CD4-positive, alpha-beta T cell (primary cell): Measurements from ENCODE around the gene HCST. TPM values are rescaled to one million over a fixed set of nuclear protein-coding genes. Genes with fewer than 3 reads are reported as not detected.

Experiments used
- ATAC-seq: fragments of 200-7000 bp; cut with Tn5 transposase; one replicate; pipeline ENCODE4 v1.10.0; 2022; ENCODE audit warnings: mild to moderate bottlenecking; ENCODE audit not compliant: poor library complexity
- CTCF ChIA-PET: fragments of 350-600 bp; sonication (Branson Sonifier 250); formaldehyde crosslinking; loops from one replicate; lab custom pipeline; 2021; ENCODE audit warnings: antibody characterized with exemption, inconsistent platforms; lab: Charles Lee
- POLR2A ChIA-PET: fragments of 350-600 bp; sonication (Branson Sonifier 250); formaldehyde crosslinking; loops from one replicate; lab custom pipeline; 2021; ENCODE audit warnings: antibody characterized with exemption, inconsistent platforms; lab: Charles Lee
- DNase-seq, 14 experiments: peaks; one replicate each; pipeline ENCODE4 v3.0.0-alpha.2; 2013 to 2020; ENCODE audit warnings: mixed read lengths in 2 of 14
- H3K27ac ChIP-seq, 2 donors: one replicate each; pipeline versions ENCODE4 v1.5.1 to v1.7.0; 2013; ENCODE audit warnings: low read length in 2 of 2, low read depth in 1 of 2, mild to moderate bottlenecking in 1 of 2
- H3K27me3 ChIP-seq, 2 experiments: 1 replicate in 1 of 2; 2 replicates in 1 of 2; pipeline versions ENCODE4 v1.6.1 to v1.7.0; 2013; ENCODE audit warnings: low read length in 2 of 2, control low read depth in 1 of 2, mild to moderate bottlenecking in 1 of 2, moderate library complexity in 1 of 2; ENCODE audit not compliant: insufficient read depth in 2 of 2, control insufficient read depth in 1 of 2
- H3K36me3 ChIP-seq: one replicate; pipeline ENCODE4 v1.6.1; 2013; ENCODE audit warnings: low read length, control low read depth; ENCODE audit not compliant: insufficient read depth
- H3K4me1 ChIP-seq: one replicate; pipeline ENCODE4 v1.6.1; 2013; ENCODE audit warnings: low read length, control low read depth; ENCODE audit not compliant: insufficient read depth
- H3K4me3 ChIP-seq: one replicate; pipeline ENCODE4 v1.5.1; 2013; ENCODE audit warnings: mild to moderate bottlenecking, low read length, moderate library complexity
- H3K9me3 ChIP-seq, 2 experiments: 1 replicate in 1 of 2; 2 replicates in 1 of 2; pipeline versions ENCODE4 v1.6.1 to v1.7.0; 2013; ENCODE audit warnings: low read length in 2 of 2, mild to moderate bottlenecking in 2 of 2, control low read depth in 1 of 2, moderate library complexity in 1 of 2; ENCODE audit not compliant: control insufficient read depth in 1 of 2, insufficient read depth in 1 of 2
- H3K27ac Mint-ChIP-seq: one replicate; pipeline ENCODE4 v1.8.0; 2020; ENCODE audit warnings: mixed read lengths
- H3K27me3 Mint-ChIP-seq: one replicate; pipeline ENCODE4 v1.8.0; 2021; ENCODE audit warnings: mixed read lengths
- H3K36me3 Mint-ChIP-seq: one replicate; pipeline ENCODE4 v1.8.0; 2021; ENCODE audit warnings: low read depth, mixed read lengths
- H3K4me1 Mint-ChIP-seq: one replicate; pipeline ENCODE4 v1.8.0; 2021; ENCODE audit warnings: low read depth, mixed read lengths
- H3K4me3 Mint-ChIP-seq: one replicate; pipeline ENCODE4 v1.8.0; 2020; ENCODE audit warnings: mild to moderate bottlenecking, mixed read lengths
- H3K9me3 Mint-ChIP-seq: one replicate; pipeline ENCODE4 v1.8.0; 2020; ENCODE audit warnings: mixed read lengths
- CTCF ChIP-seq: fragments of 200-600 bp; IDR thresholded peaks from one replicate; pipeline ENCODE4 v1.8.0; 2022; ENCODE audit warnings: antibody characterized with exemption, mild to moderate bottlenecking
- intact Hi-C, 2 experiments: fragments of 100-400 bp; cut with DNase I in 1 of 2; cut with micrococcal nuclease in 1 of 2; formaldehyde crosslinking; loops; one replicate each; pipeline versions ENCODE4 v1.15.1 to v1.9.0; 2023 to 2025; cut with DNase I, micrococcal nuclease
- total RNA-seq, 174 experiments: library from RNA in 2 of 174; stranded (reverse) in 2 of 174; gene quantifications; one replicate each; pipeline ENCODE4 v1.2.3 and lab custom pipeline; 2021 to 2026

The HCST gene
- total RNA-seq, 2 experiments from 2014 or later, result 72.4 to 78.6 TPM

- no peaks in the 10 kb centered on the region for H3K27me3 ChIP-seq
- Mint-ChIP-seq H3K27me3 (no peaks in the 10 kb centered on the region), H3K27ac (no peak overlapping the region), H3K4me3 (no peak overlapping the region), H3K9me3 (no peaks in the 10 kb centered on the region), H3K36me3 (no peaks in the 10 kb centered on the region), H3K4me1 (peaks cover 7% of the 10 kb centered on the region)
- intact Hi-C loops, result no loop called here
- no peaks in the 10 kb centered on the region for H3K36me3 ChIP-seq
- ATAC-seq (no peak), DNase-seq (peak in 1 of 14 experiments; percentile 43)
- no peaks in the 10 kb centered on the region for H3K9me3 ChIP-seq
- H3K27ac ChIP-seq, result no peak overlapping the region
- TF ChIP-seq CTCF, result no peak
- H3K4me1 ChIP-seq, result peaks cover 32% of the 10 kb centered on the region
- H3K4me3 ChIP-seq, result no peak overlapping the region
- ChIA-PET POLR2A (interaction anchor here (0.7 to 1.0 kb wide), 2 partner anchors 26 to 143 kb away, joined by 3 read pairs; partner anchors contain the start of genes THAP8 and WDR62), CTCF (no interaction called here)
Measured at GRCh38 chr19:35911790-35912189, 9.5 kb downstream of the HCST start.

- H3K4me1 ChIP-seq, result peaks cover 22% of the 10 kb centered on the region
- ATAC-seq (no peak), DNase-seq (peak in 1 of 14 experiments; percentile 43)
- peaks cover 7% of the 10 kb centered on the region for H3K4me1 Mint-ChIP-seq
- H3K4me3 ChIP-seq, result no peak overlapping the region
- H3K9me3 ChIP-seq, result no peaks in the 10 kb centered on the region
- no peaks in the 10 kb centered on the region for H3K27me3 ChIP-seq
- no peak for TF ChIP-seq CTCF
- no peak overlapping the region for H3K27ac ChIP-seq
- no peaks in the 10 kb centered on the region for H3K36me3 Mint-ChIP-seq
- H3K36me3 ChIP-seq, result no peaks in the 10 kb centered on the region
- ChIA-PET POLR2A (no interaction called here), CTCF (no interaction called here)
- H3K27me3 Mint-ChIP-seq, result no peaks in the 10 kb centered on the region
- H3K4me3 Mint-ChIP-seq, result no peak overlapping the region
- H3K27ac Mint-ChIP-seq, result no peak overlapping the region
- intact Hi-C loops, result no loop called here
- H3K9me3 Mint-ChIP-seq, result no peaks in the 10 kb centered on the region
Measured at GRCh38 chr19:35913589-35913988, 11.3 kb downstream of the HCST start.

- H3K27me3 ChIP-seq, result no peaks in the 10 kb centered on the region
- DNase-seq, result no peak
- H3K27ac ChIP-seq, result no peak overlapping the region
- intact Hi-C loops, result no loop called here
- Mint-ChIP-seq H3K36me3 (no peaks in the 10 kb centered on the region), H3K27me3 (no peaks in the 10 kb centered on the region), H3K4me1 (no peaks in the 10 kb centered on the region), H3K27ac (no peak overlapping the region), H3K4me3 (no peak overlapping the region), H3K9me3 (no peaks in the 10 kb centered on the region)
- peaks cover 9% of the 10 kb centered on the region for H3K4me1 ChIP-seq
- POLR2A ChIA-PET, result no interaction called here
- TF ChIP-seq CTCF, result no peak
- ATAC-seq, result no peak
- H3K9me3 ChIP-seq, result no peaks in the 10 kb centered on the region
- CTCF ChIA-PET, result no interaction called here
- H3K36me3 ChIP-seq, result no peaks in the 10 kb centered on the region
- no peak overlapping the region for H3K4me3 ChIP-seq
Measured at GRCh38 chr19:35915443-35915842, 13.1 kb downstream of the HCST start.
